Heart left ventricle (tissue), 13 donors: ENCODE measurements around the gene VCL.

Source experiments
- CTCF ChIP-seq, 12 donors: fragments of 200-600 bp; sonication (generic) in 4 of 12; IDR thresholded peaks; one replicate each; pipeline versions ENCODE4 v1.5.0 to v1.8.0; 2018 to 2022; ENCODE audit warnings: antibody characterized with exemption in 12 of 12, mild to moderate bottlenecking in 5 of 12
- POLR2A ChIP-seq, 2 donors: fragments of 450-650 bp; IDR thresholded peaks; one replicate each; pipeline ENCODE4 v1.6.1; 2017; ENCODE audit warnings: antibody characterized with exemption in 2 of 2, mild to moderate bottlenecking in 2 of 2, moderate library complexity in 2 of 2
- donor health status: ischemic (EF 13 %, LVEDD 7.1; RV severe dilation, severe dysfunction).
- donor health status: DM: no; HTN: yes; CAD: no.
- donor health status: DM: no; HTN: no; CAD: no.
- donor health status: ischemic (EF 25% LVEDD 6.9; RV normal size, moderate dysfunction).
- donor health status: ischemic (EF 25% LVEDD 5.7; RV mildly dilated, moderate dysfunction).
- donor health status: ischemic (EF 35%, LVEDD 5.7; RV mildly dilated, moderate dysfunction).
- donor health status: nonischemic (EF 11% LVEDD 7.7; RV severe dilation, severe dysfunction).
- donor health status: DM: yes; HTN: yes; CAD: no.
- donor health status: PGD.
- donor health status: ischemic (EF 29% LVEDD 5.4; RV normal size, mild dysfunction).
- donor health status: nonischemic (EF 23%, LVEDD 6.1; RV moderate dilation, normal function).

DNA sequence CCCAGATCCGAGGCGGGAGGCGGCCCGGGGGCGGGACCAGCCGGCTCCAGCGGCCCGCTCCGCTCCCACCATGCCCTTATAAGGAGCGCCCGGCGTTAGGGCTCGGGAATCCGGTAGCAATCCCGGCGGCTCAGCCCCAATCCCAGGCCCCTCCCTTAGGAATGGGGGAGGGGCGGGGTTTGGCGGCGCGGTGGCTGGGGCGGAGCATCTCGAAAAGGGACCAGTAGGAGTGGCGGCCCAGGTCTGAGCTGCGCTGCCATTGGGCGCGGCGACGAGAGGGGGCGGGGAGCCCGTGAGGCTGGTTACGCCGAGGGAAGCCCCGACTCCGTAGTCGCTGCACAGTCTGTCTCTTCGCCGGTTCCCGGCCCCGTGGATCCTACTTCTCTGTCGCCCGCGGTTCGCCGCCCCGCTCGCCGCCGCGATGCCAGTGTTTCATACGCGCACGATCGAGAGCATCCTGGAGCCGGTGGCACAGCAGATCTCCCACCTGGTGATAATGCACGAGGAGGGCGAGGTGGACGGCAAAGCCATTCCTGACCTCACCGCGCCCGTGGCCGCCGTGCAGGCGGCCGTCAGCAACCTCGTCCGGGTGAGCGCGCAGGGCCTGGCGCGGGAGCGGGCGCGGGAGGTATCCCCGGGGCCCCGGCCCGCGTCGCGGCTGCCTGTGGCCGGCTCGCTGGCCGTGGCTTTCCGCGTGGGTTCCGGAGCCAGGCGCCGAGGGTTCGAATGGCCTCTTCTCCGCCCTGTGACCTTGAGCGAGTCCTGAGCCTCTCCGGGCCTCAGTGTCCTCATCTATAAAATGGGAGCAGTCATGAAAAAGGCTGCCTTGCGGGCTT lies at the start of gene VCL:
- TF ChIP-seq CTCF (IDR thresholded peaks at IDR 0.05) = no peak
- peak; percentile 84 to 99 for TF ChIP-seq POLR2A (IDR thresholded peaks at IDR 0.05)
